Activated CD8-positive, alpha-beta T cell treated with anti-CD3 and anti-CD28 coated beads for 36 hours (primary cell): ENCODE measurements around the gene TXNRD2. TPM values are rescaled to one million over a fixed set of nuclear protein-coding genes. Genes with fewer than 3 reads are reported as not detected.

Experiments used
- ATAC-seq: fragments of 200-7000 bp; cut with Tn5 transposase; one replicate; pipeline ENCODE4 v1.10.0; 2021; ENCODE audit warnings: mild to moderate bottlenecking, moderate library complexity
- CTCF ChIA-PET: fragments of 350-600 bp; sonication (Branson Sonifier 250); formaldehyde crosslinking; loops from one replicate; lab custom pipeline; 2021; ENCODE audit warnings: antibody characterized with exemption; lab: Charles Lee
- POLR2A ChIA-PET: fragments of 350-600 bp; sonication (Branson Sonifier 250); formaldehyde crosslinking; loops from one replicate; lab custom pipeline; 2021; ENCODE audit warnings: antibody characterized with exemption; lab: Charles Lee
- DNase-seq: peaks from one replicate; pipeline ENCODE4 v3.0.0-alpha.2; 2020
- H3K27ac Mint-ChIP-seq: one replicate; pipeline ENCODE4 v1.8.0; 2021; ENCODE audit warnings: mild to moderate bottlenecking, mixed read lengths
- H3K27me3 Mint-ChIP-seq: one replicate; pipeline ENCODE4 v1.8.0; 2021; ENCODE audit warnings: mixed read lengths
- H3K36me3 Mint-ChIP-seq: one replicate; pipeline ENCODE4 v1.8.0; 2021; ENCODE audit warnings: low read depth, mixed read lengths
- H3K4me1 Mint-ChIP-seq: one replicate; pipeline ENCODE4 v1.8.0; 2021; ENCODE audit warnings: low read depth, mixed read lengths
- H3K4me3 Mint-ChIP-seq: one replicate; pipeline ENCODE4 v1.8.0; 2021; ENCODE audit warnings: mild to moderate bottlenecking, moderate library complexity, mixed read lengths
- H3K9me3 Mint-ChIP-seq: one replicate; pipeline ENCODE4 v1.8.0; 2021; ENCODE audit warnings: mixed read lengths
- intact Hi-C: fragments of 100-400 bp; cut with micrococcal nuclease; formaldehyde crosslinking; loops from one replicate; pipeline ENCODE4 v1.10.0; 2022
- total RNA-seq, 2 experiments: library from RNA; stranded (reverse); gene quantifications; one replicate each; pipeline ENCODE4 v1.2.3, GENCODE V29; 2021
- TF ChIP-seq, protein P1 (sequence below): fragments of 200-600 bp; IDR thresholded peaks from one replicate; pipeline ENCODE4 v1.8.0; 2022; ENCODE audit warnings: antibody characterized with exemption, mild to moderate bottlenecking

Gene TXNRD2
- total RNA-seq, 2 experiments from 2014 or later: 18.0 to 18.5 TPM

DNA sequence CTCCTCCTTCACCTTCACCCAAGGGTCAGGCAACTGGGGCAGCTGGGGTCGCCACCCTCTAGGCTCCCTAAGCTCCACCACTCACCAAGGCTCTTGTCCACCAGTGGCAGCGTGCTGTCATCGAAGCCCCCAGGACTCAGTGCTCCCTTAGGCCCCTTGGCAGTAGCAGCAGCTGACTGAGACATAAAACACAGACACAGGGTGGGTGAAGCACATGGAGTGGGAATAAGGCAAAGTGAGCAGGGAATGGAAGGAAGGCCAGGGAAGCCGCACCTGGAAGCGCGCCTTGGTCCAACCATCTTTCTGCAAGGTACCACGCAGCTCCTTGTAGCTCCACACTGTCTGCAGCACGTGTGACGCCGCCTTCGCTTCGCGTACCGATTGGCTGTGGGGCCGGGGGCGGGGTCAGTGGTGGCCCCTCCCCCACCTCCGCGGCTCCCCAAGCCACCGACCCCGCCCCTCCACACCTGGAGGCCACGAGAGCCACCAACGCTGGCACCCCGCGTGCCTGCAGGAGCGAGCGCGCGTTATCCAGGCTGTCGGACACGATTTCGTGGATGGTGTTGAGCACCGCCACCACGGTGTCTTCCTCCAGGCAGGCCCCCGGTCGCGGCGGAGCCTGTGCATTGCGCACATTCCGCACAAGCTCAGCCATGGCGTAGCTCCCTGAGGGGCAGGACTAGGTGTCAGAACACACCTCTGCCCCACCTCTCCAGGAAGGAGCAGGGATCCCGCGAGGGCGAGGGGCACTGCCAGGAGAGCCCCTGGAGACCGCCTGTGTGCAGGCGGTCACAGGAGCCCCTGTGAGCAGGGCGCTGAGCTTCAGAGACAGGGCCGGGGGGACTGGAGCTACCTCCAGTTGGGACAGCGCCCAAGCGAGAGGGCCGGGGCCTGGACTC is 31.3 kb upstream of the TXNRD2 start:
- Mint-ChIP-seq H3K4me1 (peaks cover 17% of the 10 kb centered on the region), H3K36me3 (no peaks in the 10 kb centered on the region), H3K4me3 (no peak overlapping the region), H3K27me3 (no peaks in the 10 kb centered on the region), H3K27ac (no peak overlapping the region), H3K9me3 (no peaks in the 10 kb centered on the region)
- intact Hi-C loops: loop anchor here (5.0 kb wide), 2 partner anchors 54 to 154 kb away; no protein-coding TSS in a partner anchor
- TF ChIP-seq, protein P1, sequence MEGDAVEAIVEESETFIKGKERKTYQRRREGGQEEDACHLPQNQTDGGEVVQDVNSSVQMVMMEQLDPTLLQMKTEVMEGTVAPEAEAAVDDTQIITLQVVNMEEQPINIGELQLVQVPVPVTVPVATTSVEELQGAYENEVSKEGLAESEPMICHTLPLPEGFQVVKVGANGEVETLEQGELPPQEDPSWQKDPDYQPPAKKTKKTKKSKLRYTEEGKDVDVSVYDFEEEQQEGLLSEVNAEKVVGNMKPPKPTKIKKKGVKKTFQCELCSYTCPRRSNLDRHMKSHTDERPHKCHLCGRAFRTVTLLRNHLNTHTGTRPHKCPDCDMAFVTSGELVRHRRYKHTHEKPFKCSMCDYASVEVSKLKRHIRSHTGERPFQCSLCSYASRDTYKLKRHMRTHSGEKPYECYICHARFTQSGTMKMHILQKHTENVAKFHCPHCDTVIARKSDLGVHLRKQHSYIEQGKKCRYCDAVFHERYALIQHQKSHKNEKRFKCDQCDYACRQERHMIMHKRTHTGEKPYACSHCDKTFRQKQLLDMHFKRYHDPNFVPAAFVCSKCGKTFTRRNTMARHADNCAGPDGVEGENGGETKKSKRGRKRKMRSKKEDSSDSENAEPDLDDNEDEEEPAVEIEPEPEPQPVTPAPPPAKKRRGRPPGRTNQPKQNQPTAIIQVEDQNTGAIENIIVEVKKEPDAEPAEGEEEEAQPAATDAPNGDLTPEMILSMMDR: no peak
- DNase-seq (no peak), ATAC-seq (no peak)
- POLR2A ChIA-PET: interaction anchor here (1.0 to 1.4 kb wide), 2 partner anchors 15 to 47 kb away, joined by 3 read pairs; no protein-coding TSS in a partner anchor
- CTCF ChIA-PET: interaction anchor here (1.6 to 6.7 kb wide), 2 partner anchors 9 to 41 kb away, joined by 5 to 75 read pairs; no protein-coding TSS in a partner anchor

GRCh38 chr22:19972251-19972650 is 30.6 kb upstream of the TXNRD2 start:
- no peak overlapping the region for H3K4me3 Mint-ChIP-seq
- H3K4me1 Mint-ChIP-seq: peaks cover 17% of the 10 kb centered on the region
- TF ChIP-seq, protein P1: no peak
- ChIA-PET CTCF (interaction anchor here (0.7 to 6.7 kb wide), 4 partner anchors 9 to 157 kb away, joined by 3 to 75 read pairs (median 5); no protein-coding TSS in a partner anchor), POLR2A (no interaction called here)
- H3K9me3 Mint-ChIP-seq: no peaks in the 10 kb centered on the region
- no peaks in the 10 kb centered on the region for H3K36me3 Mint-ChIP-seq
- no peak for DNase-seq
- no peaks in the 10 kb centered on the region for H3K27me3 Mint-ChIP-seq
- no peak for ATAC-seq
- H3K27ac Mint-ChIP-seq: no peak overlapping the region
- intact Hi-C loops: loop anchor here (5.0 kb wide), 2 partner anchors 55 to 155 kb away; no protein-coding TSS in a partner anchor

DNA sequence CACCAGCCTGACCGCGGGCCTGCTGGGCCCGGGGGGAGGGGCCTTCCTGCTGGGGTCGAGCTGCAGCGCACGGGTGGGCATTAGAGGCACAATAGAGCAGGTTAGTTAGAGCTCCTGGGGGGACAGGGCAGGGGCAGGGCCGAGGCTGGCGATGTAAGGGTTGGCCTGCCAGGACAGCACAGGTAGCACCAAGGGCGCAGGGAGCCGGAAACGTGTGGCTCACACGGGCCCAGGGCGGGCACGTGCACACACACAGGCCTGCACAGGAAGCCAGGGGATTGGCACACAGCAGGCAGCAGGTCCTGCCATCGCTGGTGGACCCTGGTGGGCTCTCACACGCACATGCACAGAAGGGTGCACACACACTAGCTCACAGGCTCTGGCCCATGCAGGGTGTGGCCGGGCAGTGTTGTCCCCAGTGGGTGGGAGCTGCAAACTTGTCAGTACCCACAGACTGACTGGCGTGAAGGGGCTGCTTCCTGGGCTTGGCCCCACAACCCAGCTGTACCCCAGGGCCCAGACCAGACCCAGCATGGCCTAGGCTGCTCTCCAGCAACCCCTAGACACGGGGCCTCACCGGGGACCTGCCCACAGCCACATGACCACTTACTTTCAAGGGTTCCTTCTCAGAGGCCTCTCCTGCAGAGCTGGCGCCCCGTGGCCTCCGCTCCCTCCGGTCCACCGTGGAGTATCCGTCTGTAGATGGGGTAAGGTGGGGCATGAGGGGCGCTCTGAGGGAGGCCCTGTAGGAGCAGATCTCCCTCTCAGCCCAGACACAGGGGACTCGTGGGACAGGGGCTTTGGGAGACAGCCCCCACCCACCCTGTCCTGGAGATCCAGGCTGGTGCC is 29.9 kb upstream of the TXNRD2 start:
- no peak overlapping the region for H3K27ac Mint-ChIP-seq
- intact Hi-C loops: loop anchor here (5.0 kb wide), 2 partner anchors 56 to 156 kb away; no protein-coding TSS in a partner anchor
- CTCF ChIA-PET: interaction anchor here (0.7 to 6.7 kb wide), 10 partner anchors 10 to 158 kb away, joined by 3 to 75 read pairs (median 4); partner anchors contain the start of gene TANGO2
- H3K4me3 Mint-ChIP-seq: no peak overlapping the region
- POLR2A ChIA-PET: interaction anchor here (0.6 to 1.6 kb wide), 5 partner anchors 13 to 139 kb away, joined by 3 to 5 read pairs (median 3); no protein-coding TSS in a partner anchor
- ATAC-seq: no peak
- H3K9me3 Mint-ChIP-seq: no peaks in the 10 kb centered on the region
- TF ChIP-seq, protein P1: no peak
- DNase-seq: peak; percentile 37
- H3K27me3 Mint-ChIP-seq: no peaks in the 10 kb centered on the region
- peaks cover 3% of the 10 kb centered on the region for H3K36me3 Mint-ChIP-seq
- H3K4me1 Mint-ChIP-seq: peaks cover 17% of the 10 kb centered on the region

- DNase-seq (peak; percentile 83), ATAC-seq (peak; percentile 80)
- intact Hi-C loops: loop anchor here (5.0 kb wide), 2 partner anchors 57 to 157 kb away; no protein-coding TSS in a partner anchor
- ChIA-PET POLR2A (interaction anchor here (0.6 to 1.6 kb wide), 7 partner anchors 14 to 140 kb away, joined by 3 to 5 read pairs (median 3); partner anchors contain the start of gene TANGO2), CTCF (interaction anchor here (0.8 to 6.7 kb wide), 15 partner anchors 8 to 159 kb away, joined by 3 to 75 read pairs (median 4); partner anchors contain the start of gene TANGO2)
- H3K4me3 Mint-ChIP-seq: no peak overlapping the region
- H3K27me3 Mint-ChIP-seq: no peaks in the 10 kb centered on the region
- no peak overlapping the region for H3K27ac Mint-ChIP-seq
- H3K4me1 Mint-ChIP-seq: peaks cover 17% of the 10 kb centered on the region
- H3K9me3 Mint-ChIP-seq: no peaks in the 10 kb centered on the region
- peaks cover 3% of the 10 kb centered on the region for H3K36me3 Mint-ChIP-seq
- TF ChIP-seq, protein P1: peak; percentile 96
These were observed 29.1 kb upstream of the TXNRD2 start for GRCh38 chr22:19970479-19971275.
